TTC549 (cell line): Measurements from ENCODE around the gene PDE5A.
"Not testable (repeated sequence)": the region's sequence is repeated elsewhere in the genome, so short reads cannot be mapped to it uniquely, and the experiment has no call there.

Experiments used
- FAIRE-seq: peaks from 2 replicates; lab custom pipeline; 2012; peaks lifted over from hg19 to GRCh38; lab: Jason Lieb, UNC

The PDE5A gene

GRCh38 chr4:119646347-119647071 lies 17.9 kb upstream of the PDE5A start:
- no peak for FAIRE-seq

GRCh38 chr4:119643306-119644042 lies 14.9 kb upstream of the PDE5A start:
- no peak for FAIRE-seq

- no peak for FAIRE-seq
These were observed 13.2 kb upstream of the PDE5A start for GRCh38 chr4:119641765-119642164.

- FAIRE-seq: no peak
These were observed 9.8 kb upstream of the PDE5A start for GRCh38 chr4:119638359-119638758.

- FAIRE-seq: not testable (repeated sequence)
These were observed 8.2 kb upstream of the PDE5A start for GRCh38 chr4:119636851-119637250.

GRCh38 chr4:119632216-119632615 lies 3.6 kb upstream of the PDE5A start:
- FAIRE-seq: no peak

- FAIRE-seq: no peak
These were observed 503 bp upstream of the PDE5A start for GRCh38 chr4:119629142-119629471.

- no peak for FAIRE-seq
These were observed 1.0 kb downstream of the PDE5A start for GRCh38 chr4:119627267-119628255.

GRCh38 chr4:119626943-119627266 lies 1.7 kb downstream of the PDE5A start:
- FAIRE-seq: no peak

GRCh38 chr4:119626420-119626819 lies 2.2 kb downstream of the PDE5A start:
- no peak for FAIRE-seq

GRCh38 chr4:119625761-119626160 lies 2.8 kb downstream of the PDE5A start:
- FAIRE-seq: no peak

- FAIRE-seq: no peak
These were observed 4.2 kb downstream of the PDE5A start for GRCh38 chr4:119624356-119624755.

GRCh38 chr4:119623025-119623424 lies 5.6 kb downstream of the PDE5A start:
- no peak for FAIRE-seq

- no peak for FAIRE-seq
These were observed 13.4 kb downstream of the PDE5A start for GRCh38 chr4:119615068-119615719.

GRCh38 chr4:119604266-119604665 lies 24.3 kb downstream of the PDE5A start:
- FAIRE-seq: no peak

- FAIRE-seq: no peak
These were observed 26.2 kb downstream of the PDE5A start for GRCh38 chr4:119602366-119602765.

- no peak for FAIRE-seq
These were observed 30.1 kb downstream of the PDE5A start for GRCh38 chr4:119598521-119598920.

GRCh38 chr4:119597377-119597776 lies 31.2 kb downstream of the PDE5A start:
- no peak for FAIRE-seq

GRCh38 chr4:119593698-119594097 lies 34.9 kb downstream of the PDE5A start:
- no peak for FAIRE-seq

- FAIRE-seq: no peak
These were observed 35.8 kb downstream of the PDE5A start for GRCh38 chr4:119592830-119593229.

GRCh38 chr4:119589165-119589564 lies 39.4 kb downstream of the PDE5A start:
- FAIRE-seq: no peak

- FAIRE-seq: no peak
These were observed 40.8 kb downstream of the PDE5A start for GRCh38 chr4:119587796-119588195.
